Muscle of back (tissue), 11 donors: ENCODE data around the gene TTC28. TPM values are rescaled to one million over a fixed set of nuclear protein-coding genes. Genes with fewer than 3 reads are reported as not detected.
"Not testable (repeated sequence)": the region's sequence is repeated elsewhere in the genome, so short reads cannot be mapped to it uniquely, and the experiment has no call there.

Experiments used
- DNase-seq, 3 donors: peaks; one replicate each; pipeline versions ENCODE4 v3.0.0 to v3.0.0-alpha.2; 2013
- polyA plus RNA-seq, 10 donors: library from polyadenylated mRNA; unstranded; fragments of 120-200 nt; gene quantifications; one replicate each; pipeline ENCODE4 v1.2.1, GENCODE V29; 2013; ENCODE audit not compliant: insufficient read length in 10 of 10

Gene TTC28
- polyA plus RNA-seq, 10 donors: 21.0 to 29.9 (median 24.9) TPM

GRCh38 chr22:28111501-28112189, 568.0 kb downstream of the TTC28 start:
- DNase-seq: no peak

- no peak for DNase-seq
Observed at GRCh38 chr22:28108851-28109250, 570.8 kb downstream of the TTC28 start.

GRCh38 chr22:28106617-28107016, 573.0 kb downstream of the TTC28 start:
- DNase-seq: peak in 1 of 3 donors; percentile 24

- no peak for DNase-seq
Observed at GRCh38 chr22:28105988-28106387, 573.7 kb downstream of the TTC28 start.

- peak in 1 of 3 donors; percentile 45 for DNase-seq
Observed at GRCh38 chr22:28105413-28105812, 574.2 kb downstream of the TTC28 start.

- peak in 1 of 3 donors; percentile 31 for DNase-seq
Observed at GRCh38 chr22:28103596-28103995, 576.0 kb downstream of the TTC28 start.

- DNase-seq: no peak
Observed at GRCh38 chr22:28102151-28102812, 577.4 kb downstream of the TTC28 start.

- no peak for DNase-seq
Observed at GRCh38 chr22:28097627-28098026, 582.0 kb downstream of the TTC28 start.

GRCh38 chr22:28096161-28096560, 583.5 kb downstream of the TTC28 start:
- DNase-seq: no peak

- DNase-seq: no peak
Observed at GRCh38 chr22:28095316-28096095, 584.1 kb downstream of the TTC28 start.

GRCh38 chr22:28094771-28095170, 584.9 kb downstream of the TTC28 start:
- no peak for DNase-seq

GRCh38 chr22:28093711-28094110, 585.9 kb downstream of the TTC28 start:
- no peak for DNase-seq

GRCh38 chr22:28091486-28091885, 588.2 kb downstream of the TTC28 start:
- DNase-seq: no peak

GRCh38 chr22:28089541-28089940, 590.1 kb downstream of the TTC28 start:
- not testable (repeated sequence) for DNase-seq

GRCh38 chr22:28077166-28077565, 602.5 kb downstream of the TTC28 start:
- DNase-seq: no peak

- DNase-seq: peak; percentile 50 to 80 (median 79)
Observed at GRCh38 chr22:28075358-28075981, 604.2 kb downstream of the TTC28 start.

GRCh38 chr22:28074526-28074925, 605.1 kb downstream of the TTC28 start:
- DNase-seq: no peak

- no peak for DNase-seq
Observed at GRCh38 chr22:28072066-28072465, 607.6 kb downstream of the TTC28 start.

- DNase-seq: no peak
Observed at GRCh38 chr22:28068826-28069225, 610.8 kb downstream of the TTC28 start.

- DNase-seq: peak in 1 of 3 donors; percentile 32
Observed at GRCh38 chr22:28064920-28065319, 614.7 kb downstream of the TTC28 start.

- no peak for DNase-seq
Observed at GRCh38 chr22:28063656-28064055, 616.0 kb downstream of the TTC28 start.

GRCh38 chr22:28060594-28060993, 619.0 kb downstream of the TTC28 start:
- not testable (repeated sequence) for DNase-seq
